H1 (cell line): ENCODE data around the gene APOL4. TPM values are rescaled to one million over a fixed set of nuclear protein-coding genes. Genes with fewer than 3 reads are reported as not detected.

ENCODE experiments used
- ASH2L ChIP-seq: fragments of 200-600, 300-600 bp; sonication (generic); IDR thresholded peaks from one replicate; pipeline ENCODE4 v1.7.1; 2017; ENCODE audit warnings: low read length
- BCL11A ChIP-seq, 2 experiments: IDR thresholded peaks; one replicate each; pipeline ENCODE4 v1.6.1; 2011; ENCODE audit warnings: low read depth in 2 of 2, low read length in 2 of 2, mild to moderate bottlenecking in 2 of 2
- CEBPB ChIP-seq: IDR thresholded peaks from 2 replicates; pipeline ENCODE4 v1.6.1; 2012; ENCODE audit warnings: low read depth, low read length
- CREB1 ChIP-seq: IDR thresholded peaks from 2 replicates; pipeline ENCODE4 v1.6.1; 2012; ENCODE audit warnings: inconsistent platforms
- CTBP2 ChIP-seq: IDR thresholded peaks from 2 replicates; pipeline ENCODE4 v1.7.0; 2011; ENCODE audit warnings: borderline replicate concordance, mild to moderate bottlenecking, moderate library complexity, mixed read lengths, low read length; ENCODE audit not compliant: insufficient read depth, insufficient read length
- EZH2 ChIP-seq: fragments of 200-600 bp; sonication (generic); IDR thresholded peaks from 2 replicates; pipeline ENCODE4 v1.7.1; 2012; ENCODE audit warnings: low read depth, mild to moderate bottlenecking, moderate library complexity, low read length, inconsistent platforms; ENCODE audit not compliant: severe bottlenecking
- HDAC2 ChIP-seq, 2 experiments: fragments of 300-600 bp in 1 of 2; sonication (generic) in 1 of 2; IDR thresholded peaks; 2 replicates each; pipeline ENCODE4 v1.6.1; 2011 to 2012; ENCODE audit warnings: low read depth in 2 of 2, low read length in 2 of 2, mild to moderate bottlenecking in 2 of 2, moderate library complexity in 2 of 2, borderline replicate concordance in 1 of 2, inconsistent platforms in 1 of 2
- HDAC6 ChIP-seq: IDR thresholded peaks from one replicate; pipeline ENCODE4 v1.7.1; 2012; ENCODE audit warnings: low read depth, mild to moderate bottlenecking, inconsistent platforms, low read length, moderate library complexity
- JUND ChIP-seq: IDR thresholded peaks from 2 replicates; pipeline ENCODE4 v1.6.1; 2011; ENCODE audit warnings: mild to moderate bottlenecking, improper control_type of control experiment, low read length
- NRF1 ChIP-seq: IDR thresholded peaks from 2 replicates; pipeline ENCODE4 v1.6.1; 2011; ENCODE audit warnings: mild to moderate bottlenecking, low read depth, low read length, improper control_type of control experiment
- RAD21 ChIP-seq, 2 experiments: IDR thresholded peaks in 1 of 2; conservative IDR thresholded peaks in 1 of 2; 2 replicates each; pipeline ENCODE4 v1.6.1; 2011; ENCODE audit warnings: low read depth in 2 of 2, low read length in 2 of 2, improper control_type of control experiment in 1 of 2, inconsistent platforms in 1 of 2, mild to moderate bottlenecking in 1 of 2, moderate library complexity in 1 of 2
- SAP30 ChIP-seq: fragments of 300-600 bp; sonication (generic); IDR thresholded peaks from 2 replicates; pipeline ENCODE4 v1.7.1; 2012; ENCODE audit warnings: low read length, moderate library complexity, mild to moderate bottlenecking, inconsistent platforms; ENCODE audit not compliant: insufficient read depth, insufficient replicate concordance
- SIN3A ChIP-seq, 2 experiments: IDR thresholded peaks in 1 of 2; conservative IDR thresholded peaks in 1 of 2; 2 replicates each; pipeline ENCODE4 v1.6.1; 2011 to 2012; ENCODE audit warnings: low read length in 2 of 2, improper control_type of control experiment in 1 of 2, low read depth in 1 of 2, mild to moderate bottlenecking in 1 of 2
- SIRT6 ChIP-seq: IDR thresholded peaks from one replicate; pipeline ENCODE4 v1.7.1; 2012; ENCODE audit warnings: low read length, inconsistent platforms
- SP1 ChIP-seq: IDR thresholded peaks from 2 replicates; pipeline ENCODE4 v1.6.1; 2011; ENCODE audit warnings: low read depth, low read length
- TEAD4 ChIP-seq: IDR thresholded peaks from 2 replicates; pipeline ENCODE4 v1.6.1; 2012; ENCODE audit warnings: low read depth, low read length, inconsistent platforms, mixed read lengths
- ZNF274 ChIP-seq: IDR thresholded peaks from 2 replicates; pipeline ENCODE4 v1.7.0; 2012; ENCODE audit warnings: low read length, borderline replicate concordance; ENCODE audit errors: extremely low read depth
- polyA plus RNA-seq, 7 experiments: library from polyadenylated mRNA; depleted of rRNA in 3 of 7; stranded (reverse) in 5 of 7; unstranded in 2 of 7; fragments of >200 nt in 5 of 7; fragments of 200-250 nt in 2 of 7; gene quantifications; 1 replicate in 5 of 7; 2 replicates in 1 of 7; 4 replicates in 1 of 7; pipeline versions ENCODE4 v1.2.1 to v1.2.3, GENCODE V29; 2011 to 2013; ENCODE audit warnings: missing spikeins in 2 of 7, mixed read lengths in 2 of 7
- total RNA-seq: library from RNA; stranded (reverse); fragmentation: NEBNext Ultra II Directional; extraction: Animal tissue kit (Norgen Biotek cat#: 25700); gene quantifications from 2 replicates; pipeline ENCODE4 v1.2.1, GENCODE V29; 2021
- TF ChIP-seq, protein P1 (sequence below), 3 experiments: IDR thresholded peaks; 1 replicate in 2 of 3; 2 replicates in 1 of 3; pipeline versions ENCODE4 v1.5.1 to v1.6.1; 2011; ENCODE audit warnings: low read length in 3 of 3, mild to moderate bottlenecking in 3 of 3, inconsistent platforms in 2 of 3, low read depth in 1 of 3, moderate library complexity in 1 of 3; ENCODE audit not compliant: insufficient read depth in 1 of 3; ENCODE audit errors: control extremely low read depth in 1 of 3
- TF ChIP-seq, protein P2 (sequence below): IDR thresholded peaks from 2 replicates; pipeline ENCODE4 v1.6.1; 2012; ENCODE audit warnings: low read length, inconsistent platforms

APOL4 gene
- total and polyA plus RNA-seq, 2 of the 8 experiments (the other 6 are each of a cell fraction or from before 2014, with no cell fraction given): 0.02 TPM; not detected in 1

DNA sequence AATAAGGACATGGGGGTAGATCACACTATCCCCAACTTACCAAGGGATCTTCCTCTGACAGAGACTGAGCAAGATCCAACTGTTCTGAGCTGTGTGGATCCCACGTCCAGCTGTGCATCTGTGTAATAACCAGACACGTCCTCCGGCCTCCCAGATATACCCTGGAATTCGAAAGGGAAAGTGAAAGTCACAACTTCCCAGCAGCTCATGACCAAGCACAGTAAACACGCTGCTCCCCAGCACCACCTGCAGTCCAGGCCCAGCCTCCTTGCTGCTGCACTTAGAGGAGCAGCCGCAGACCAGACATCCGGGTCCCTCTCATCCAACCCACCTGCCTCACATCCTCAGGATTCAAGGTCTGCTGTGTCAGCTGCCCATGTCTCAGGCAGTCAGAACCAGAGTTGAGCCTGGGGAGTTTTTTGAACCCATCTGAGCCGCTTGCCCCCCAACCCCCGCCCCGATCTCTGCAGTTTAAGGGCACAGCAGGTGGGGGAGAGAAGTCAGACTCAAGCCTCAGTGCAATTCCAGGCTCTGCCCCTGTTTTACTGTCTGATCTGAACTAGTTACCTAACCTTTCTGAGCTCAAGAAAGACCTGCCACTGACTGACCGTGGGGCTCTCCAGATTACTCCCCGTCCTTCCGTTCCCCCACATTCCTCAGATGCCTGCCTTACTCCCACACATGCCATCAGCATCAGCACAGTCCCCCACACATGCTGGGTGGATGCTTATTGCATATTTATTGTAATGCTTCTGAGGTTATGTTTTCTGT lies 38.0 kb upstream of the APOL4 start, which contains the start of gene APOL2 (continued):
- TF ChIP-seq BCL11A (IDR thresholded peaks at IDR 0.05; ENCODE audit: low read depth in 2 of 2, low read length in 2 of 2): no peak
- peak; percentile 51 to 58 for TF ChIP-seq RAD21 (IDR thresholded peaks at IDR 0.05 in 1 of 2, conservative IDR thresholded peaks at IDR 0.05 in 1 of 2; ENCODE audit: low read depth in 2 of 2, low read length in 2 of 2)
- no peak for TF ChIP-seq SIRT6
- no peak for TF ChIP-seq HDAC6
- TF ChIP-seq CTBP2: no peak
- no peak for TF ChIP-seq ZNF274
- TF ChIP-seq, protein P1, sequence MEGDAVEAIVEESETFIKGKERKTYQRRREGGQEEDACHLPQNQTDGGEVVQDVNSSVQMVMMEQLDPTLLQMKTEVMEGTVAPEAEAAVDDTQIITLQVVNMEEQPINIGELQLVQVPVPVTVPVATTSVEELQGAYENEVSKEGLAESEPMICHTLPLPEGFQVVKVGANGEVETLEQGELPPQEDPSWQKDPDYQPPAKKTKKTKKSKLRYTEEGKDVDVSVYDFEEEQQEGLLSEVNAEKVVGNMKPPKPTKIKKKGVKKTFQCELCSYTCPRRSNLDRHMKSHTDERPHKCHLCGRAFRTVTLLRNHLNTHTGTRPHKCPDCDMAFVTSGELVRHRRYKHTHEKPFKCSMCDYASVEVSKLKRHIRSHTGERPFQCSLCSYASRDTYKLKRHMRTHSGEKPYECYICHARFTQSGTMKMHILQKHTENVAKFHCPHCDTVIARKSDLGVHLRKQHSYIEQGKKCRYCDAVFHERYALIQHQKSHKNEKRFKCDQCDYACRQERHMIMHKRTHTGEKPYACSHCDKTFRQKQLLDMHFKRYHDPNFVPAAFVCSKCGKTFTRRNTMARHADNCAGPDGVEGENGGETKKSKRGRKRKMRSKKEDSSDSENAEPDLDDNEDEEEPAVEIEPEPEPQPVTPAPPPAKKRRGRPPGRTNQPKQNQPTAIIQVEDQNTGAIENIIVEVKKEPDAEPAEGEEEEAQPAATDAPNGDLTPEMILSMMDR (IDR thresholded peaks at IDR 0.05; ENCODE audit: control extremely low read depth in 1 of 3, insufficient read depth in 1 of 3, low read depth in 1 of 3, low read length in 3 of 3): peak; percentile 65 to 86 (median 82)
- TF ChIP-seq HDAC2 (IDR thresholded peaks at IDR 0.05; ENCODE audit: borderline replicate concordance in 1 of 2, low read depth in 2 of 2, low read length in 2 of 2): peak in 1 of 2 experiments; percentile 42; a peak in 1 of 4 replicates
- no peak for TF ChIP-seq JUND
- no peak for TF ChIP-seq SAP30
- no peak for TF ChIP-seq CREB1
- peak; percentile 27 to 77; a peak in 2 of 4 replicates for TF ChIP-seq SIN3A (conservative IDR thresholded peaks at IDR 0.05 in 1 of 2, IDR thresholded peaks at IDR 0.05 in 1 of 2; ENCODE audit: low read depth in 1 of 2, low read length in 2 of 2)
- peak; percentile 63 for TF ChIP-seq ASH2L
- TF ChIP-seq EZH2: no peak
- TF ChIP-seq, protein P2, sequence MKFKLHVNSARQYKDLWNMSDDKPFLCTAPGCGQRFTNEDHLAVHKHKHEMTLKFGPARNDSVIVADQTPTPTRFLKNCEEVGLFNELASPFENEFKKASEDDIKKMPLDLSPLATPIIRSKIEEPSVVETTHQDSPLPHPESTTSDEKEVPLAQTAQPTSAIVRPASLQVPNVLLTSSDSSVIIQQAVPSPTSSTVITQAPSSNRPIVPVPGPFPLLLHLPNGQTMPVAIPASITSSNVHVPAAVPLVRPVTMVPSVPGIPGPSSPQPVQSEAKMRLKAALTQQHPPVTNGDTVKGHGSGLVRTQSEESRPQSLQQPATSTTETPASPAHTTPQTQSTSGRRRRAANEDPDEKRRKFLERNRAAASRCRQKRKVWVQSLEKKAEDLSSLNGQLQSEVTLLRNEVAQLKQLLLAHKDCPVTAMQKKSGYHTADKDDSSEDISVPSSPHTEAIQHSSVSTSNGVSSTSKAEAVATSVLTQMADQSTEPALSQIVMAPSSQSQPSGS: 0 out of 2 replicates have a peak, but pooled peaks have one; percentile 67
- TF ChIP-seq CEBPB: no peak
- no peak for TF ChIP-seq NRF1
- TF ChIP-seq SP1: no peak
- peak; percentile 82 for TF ChIP-seq TEAD4
